NCI-H187 treated with DMSO at 0.1 percent for 48 hours (cell line): ENCODE data around the gene NLRX1.
A peak's percentile ranks its signal among the peaks of the same experiment; 100 is the strongest.
"Not testable (repeated sequence)": the region's sequence is repeated elsewhere in the genome, so short reads cannot be mapped to it uniquely, and the experiment has no call there.

Experiments
- DNase-seq: peaks from one replicate; lab custom pipeline; 2025; lab: John Stamatoyannopoulos, UW

NLRX1 gene

GRCh38 chr11:119153049-119153818 lies 15.3 kb upstream of the NLRX1 start:
- no peak for DNase-seq

GRCh38 chr11:119154178-119154577 lies 14.3 kb upstream of the NLRX1 start:
- DNase-seq, result no peak

GRCh38 chr11:119155733-119156492 lies 12.6 kb upstream of the NLRX1 start:
- no peak for DNase-seq

GRCh38 chr11:119156496-119156895 lies 12.0 kb upstream of the NLRX1 start:
- no peak for DNase-seq

GRCh38 chr11:119157063-119157462 lies 11.5 kb upstream of the NLRX1 start:
- no peak for DNase-seq

GRCh38 chr11:119158467-119158866 lies 10.1 kb upstream of the NLRX1 start:
- no peak for DNase-seq

GRCh38 chr11:119160151-119160550 lies 8.4 kb upstream of the NLRX1 start:
- DNase-seq, result no peak

- DNase-seq, result no peak
Observed at GRCh38 chr11:119161871-119162270, 6.7 kb upstream of the NLRX1 start.

- DNase-seq, result no peak
Observed at GRCh38 chr11:119166368-119167076, 2.0 kb upstream of the NLRX1 start.

- DNase-seq, result not testable (repeated sequence)
Observed at GRCh38 chr11:119167077-119167458, 1.5 kb upstream of the NLRX1 start.

- no peak for DNase-seq
Observed at GRCh38 chr11:119167933-119168332, 592 bp upstream of the NLRX1 start.

GRCh38 chr11:119169282-119169719 lies 776 bp downstream of the NLRX1 start:
- DNase-seq, result no peak

- DNase-seq, result no peak
Observed at GRCh38 chr11:119172513-119172912, 4.0 kb downstream of the NLRX1 start.

- DNase-seq, result no peak
Observed at GRCh38 chr11:119173453-119173852, 4.9 kb downstream of the NLRX1 start.

GRCh38 chr11:119175493-119176077 lies 7.1 kb downstream of the NLRX1 start:
- no peak for DNase-seq

- no peak for DNase-seq
Observed at GRCh38 chr11:119178166-119178680, 9.7 kb downstream of the NLRX1 start.

- no peak for DNase-seq
Observed at GRCh38 chr11:119179342-119179741, 10.8 kb downstream of the NLRX1 start.

GRCh38 chr11:119179983-119180382 lies 11.5 kb downstream of the NLRX1 start:
- DNase-seq, result peak; percentile 67

GRCh38 chr11:119180729-119181676 lies 12.5 kb downstream of the NLRX1 start:
- DNase-seq, result no peak

GRCh38 chr11:119181677-119182412 lies 13.3 kb downstream of the NLRX1 start:
- DNase-seq, result no peak
